Measurements from ENCODE around the gene DOCK2. TPM values are rescaled to one million over a fixed set of nuclear protein-coding genes. Genes with fewer than 3 reads are reported as not detected.

The DOCK2 gene
- total and polyA plus RNA-seq, 2 of the 8 experiments (the other 6 are each of a cell fraction or from before 2014, with no cell fraction given) = 3.9 to 5.7 TPM

- TF ChIP-seq CTCF (IDR thresholded peaks at IDR 0.05; ENCODE audit: control extremely low read depth in 1 of 3, insufficient read depth in 1 of 3, low read depth in 1 of 3, low read length in 3 of 3) = peak; percentile 25 to 98 (median 55)
- TF ChIP-seq ASH2L (IDR thresholded peaks at IDR 0.05; ENCODE audit: low read length) = no peak
- TF ChIP-seq TAF1 (IDR thresholded peaks at IDR 0.05; ENCODE audit: low read depth, low read length) = 0 out of 2 replicates have a peak, but pooled peaks have one; percentile 27
Observed at GRCh38 chr5:169980418-169981053, 343.5 kb downstream of the DOCK2 start, which contains the start of gene INSYN2B (continued).
